Measurements from ENCODE around the gene FXYD6. TPM values are rescaled to one million over a fixed set of nuclear protein-coding genes. Genes with fewer than 3 reads are reported as not detected.

FXYD6 gene
- total and polyA plus RNA-seq, 3 experiments from 2014 or later: 0.11 TPM; not detected in 2

- Mint-ChIP-seq H3K4me3 (no peak overlapping the region), H3K27ac (no peak overlapping the region), H3K9me3 (no peaks in the 10 kb centered on the region), H3K36me3 (no peaks in the 10 kb centered on the region), H3K4me1 (peaks cover 0 to 17% (median 11%) of the 10 kb centered on the region in 3 donors), H3K27me3 (peaks cover 55 to 78% of the 10 kb centered on the region in 2 donors)
- H3K9me3 ChIP-seq (ENCODE audit: low read length): no peaks in the 10 kb centered on the region
- DNase-seq: no peak
- POLR2A ChIA-PET: no interaction called here
- H3K4me3 ChIP-seq (ENCODE audit: low read length): no peak overlapping the region
- H3K27me3 ChIP-seq (ENCODE audit: insufficient read depth, low read length, poor library complexity, severe bottlenecking): peaks cover 42% of the 10 kb centered on the region
- H3K27ac ChIP-seq (ENCODE audit: low read depth, low read length): no peak overlapping the region
- no peaks in the 10 kb centered on the region for H3K36me3 ChIP-seq (ENCODE audit: insufficient read depth, low read length)
- peaks cover 18% of the 10 kb centered on the region for H3K4me1 ChIP-seq (ENCODE audit: insufficient read depth, low read length)
- CTCF ChIA-PET: interaction anchor here (3.3 kb wide), 1 partner anchor 16 kb away, joined by 13 read pairs; no protein-coding TSS in a partner anchor
Observed at GRCh38 chr11:117792241-117792640, 84.2 kb downstream of the FXYD6 start.

GRCh38 chr11:117790279-117790678 is 86.2 kb downstream of the FXYD6 start:
- H3K4me3 Mint-ChIP-seq: no peak overlapping the region
- Histone ChIP-seq H3K27ac (ENCODE audit: low read depth, low read length) (no peak overlapping the region), H3K4me1 (ENCODE audit: insufficient read depth, low read length) (peaks cover 5% of the 10 kb centered on the region), H3K27me3 (ENCODE audit: insufficient read depth, low read length, poor library complexity, severe bottlenecking) (peaks cover 29% of the 10 kb centered on the region), H3K36me3 (ENCODE audit: insufficient read depth, low read length) (no peaks in the 10 kb centered on the region), H3K9me3 (ENCODE audit: low read length) (no peaks in the 10 kb centered on the region), H3K4me3 (ENCODE audit: low read length) (no peak overlapping the region)
- H3K4me1 Mint-ChIP-seq: peaks cover 0 to 5% (median 3%) of the 10 kb centered on the region in 3 donors
- peaks cover 55 to 89% of the 10 kb centered on the region in 2 donors for H3K27me3 Mint-ChIP-seq
- H3K27ac Mint-ChIP-seq: no peak overlapping the region
- ChIA-PET POLR2A (no interaction called here), CTCF (no interaction called here)
- no peak for DNase-seq
- no peaks in the 10 kb centered on the region for H3K36me3 Mint-ChIP-seq
- H3K9me3 Mint-ChIP-seq: no peaks in the 10 kb centered on the region

GRCh38 chr11:117789241-117789640 is 87.2 kb downstream of the FXYD6 start:
- Mint-ChIP-seq H3K36me3 (no peaks in the 10 kb centered on the region), H3K27ac (no peak overlapping the region), H3K9me3 (no peaks in the 10 kb centered on the region), H3K4me3 (no peak overlapping the region), H3K4me1 (no peaks in the 10 kb centered on the region), H3K27me3 (peaks cover 51 to 84% of the 10 kb centered on the region in 2 donors)
- Histone ChIP-seq H3K9me3 (ENCODE audit: low read length) (no peaks in the 10 kb centered on the region), H3K27me3 (ENCODE audit: insufficient read depth, low read length, poor library complexity, severe bottlenecking) (peaks cover 18% of the 10 kb centered on the region), H3K36me3 (ENCODE audit: insufficient read depth, low read length) (no peaks in the 10 kb centered on the region), H3K4me3 (ENCODE audit: low read length) (no peak overlapping the region), H3K4me1 (ENCODE audit: insufficient read depth, low read length) (no peaks in the 10 kb centered on the region), H3K27ac (ENCODE audit: low read depth, low read length) (no peak overlapping the region)
- POLR2A ChIA-PET: no interaction called here
- no peak for DNase-seq
- CTCF ChIA-PET: no interaction called here

Other genes with a start within 250 kb of the FXYD6 start
- under 1 TPM; 0.48 to 0.91 TPM for gene DSCAML1, start 79.4 kb downstream of the FXYD6 start, total RNA-seq
- gene DSCAML1, start 79.4 kb downstream of the FXYD6 start, polyA plus RNA-seq: not detected
- gene FXYD2, start 51.9 kb downstream of the FXYD6 start, total RNA-seq: 1 to 10 TPM; 5.4 to 8.0 TPM
- 67.9 TPM for gene FXYD2, start 51.9 kb downstream of the FXYD6 start, polyA plus RNA-seq
- gene TMPRSS13, start 52.7 kb upstream of the FXYD6 start, total RNA-seq: 1 to 10 TPM; 1.4 to 1.5 TPM
- gene TMPRSS13, start 52.7 kb upstream of the FXYD6 start, polyA plus RNA-seq: 1.5 TPM
- 100 to 1,000 TPM; 120 to 122 TPM for gene IL10RA, start 109.7 kb upstream of the FXYD6 start, total RNA-seq
- gene IL10RA, start 109.7 kb upstream of the FXYD6 start, polyA plus RNA-seq: 659 TPM
- not detected for gene TMPRSS4, start 200.4 kb upstream of the FXYD6 start, total RNA-seq
- not detected for gene TMPRSS4, start 200.4 kb upstream of the FXYD6 start, polyA plus RNA-seq
- under 1 TPM; 0.40 to 0.63 TPM for gene SMIM35, start 210.3 kb upstream of the FXYD6 start, total RNA-seq
- gene SMIM35, start 210.3 kb upstream of the FXYD6 start, polyA plus RNA-seq: 2.4 TPM